ENCODE results near the gene LAP3.

The LAP3 gene

GRCh38 chr4:17636696-17637622, 60.0 kb downstream of the LAP3 start:
- peaks cover 20% of the 10 kb centered on the region for H3K36me3 ChIP-seq (ENCODE audit: control insufficient read depth, insufficient read depth, low read length)
- no peaks in the 10 kb centered on the region for H3K4me1 ChIP-seq (ENCODE audit: control insufficient read depth, insufficient read depth, low read length)
- H3K27me3 ChIP-seq (ENCODE audit: control insufficient read depth, insufficient read depth, low read length, poor library complexity, severe bottlenecking), result no peaks in the 10 kb centered on the region
- no peaks in the 10 kb centered on the region for H3K9me3 ChIP-seq (ENCODE audit: control insufficient read depth, low read length)
- no peak overlapping the region for H3K4me3 ChIP-seq (ENCODE audit: insufficient read depth, low read depth, low read length)
- WGBS, 2 experiments, result 55 to 58% methylated on average over 32 of the region's 32 CpGs
- no peak overlapping the region for H3K27ac ChIP-seq (ENCODE audit: insufficient read depth, low read depth, low read length, poor library complexity, severe bottlenecking)

- H3K27me3 ChIP-seq (ENCODE audit: control insufficient read depth, insufficient read depth, low read length, poor library complexity, severe bottlenecking), result no peaks in the 10 kb centered on the region
- no peaks in the 10 kb centered on the region for H3K9me3 ChIP-seq (ENCODE audit: control insufficient read depth, low read length)
- WGBS, 2 experiments, result 89% methylated on average over 7 of the region's 7 CpGs
- no peak overlapping the region for H3K27ac ChIP-seq (ENCODE audit: insufficient read depth, low read depth, low read length, poor library complexity, severe bottlenecking)
- no peak overlapping the region for H3K4me3 ChIP-seq (ENCODE audit: insufficient read depth, low read depth, low read length)
- no peaks in the 10 kb centered on the region for H3K4me1 ChIP-seq (ENCODE audit: control insufficient read depth, insufficient read depth, low read length)
- H3K36me3 ChIP-seq (ENCODE audit: control insufficient read depth, insufficient read depth, low read length), result peaks cover 15% of the 10 kb centered on the region
Observed at GRCh38 chr4:17639136-17639535, 62.1 kb downstream of the LAP3 start.

- no peaks in the 10 kb centered on the region for H3K27me3 ChIP-seq (ENCODE audit: control insufficient read depth, insufficient read depth, low read length, poor library complexity, severe bottlenecking)
- H3K4me3 ChIP-seq (ENCODE audit: insufficient read depth, low read depth, low read length), result no peak overlapping the region
- H3K9me3 ChIP-seq (ENCODE audit: control insufficient read depth, low read length), result no peaks in the 10 kb centered on the region
- no peak overlapping the region for H3K27ac ChIP-seq (ENCODE audit: insufficient read depth, low read depth, low read length, poor library complexity, severe bottlenecking)
- peaks cover 6% of the 10 kb centered on the region for H3K36me3 ChIP-seq (ENCODE audit: control insufficient read depth, insufficient read depth, low read length)
- WGBS, 2 experiments, result 85 to 93% methylated on average over 1 of the region's 1 CpG
- no peaks in the 10 kb centered on the region for H3K4me1 ChIP-seq (ENCODE audit: control insufficient read depth, insufficient read depth, low read length)
Observed at GRCh38 chr4:17642398-17642783, 65.4 kb downstream of the LAP3 start.

- Histone ChIP-seq H3K4me1 (ENCODE audit: control insufficient read depth, insufficient read depth, low read length) (no peaks in the 10 kb centered on the region), H3K4me3 (ENCODE audit: insufficient read depth, low read depth, low read length) (no peak overlapping the region), H3K36me3 (ENCODE audit: control insufficient read depth, insufficient read depth, low read length) (peaks cover 6% of the 10 kb centered on the region), H3K27ac (ENCODE audit: insufficient read depth, low read depth, low read length, poor library complexity, severe bottlenecking) (no peak overlapping the region), H3K27me3 (ENCODE audit: control insufficient read depth, insufficient read depth, low read length, poor library complexity, severe bottlenecking) (no peaks in the 10 kb centered on the region), H3K9me3 (ENCODE audit: control insufficient read depth, low read length) (no peaks in the 10 kb centered on the region)
- 85 to 90% methylated on average over 3 of the region's 3 CpGs for WGBS, 2 experiments
Observed at GRCh38 chr4:17646693-17647092, 69.7 kb downstream of the LAP3 start.

GRCh38 chr4:17647176-17647806, 70.3 kb downstream of the LAP3 start:
- Histone ChIP-seq H3K27ac (ENCODE audit: insufficient read depth, low read depth, low read length, poor library complexity, severe bottlenecking) (no peak overlapping the region), H3K9me3 (ENCODE audit: control insufficient read depth, low read length) (no peaks in the 10 kb centered on the region), H3K4me1 (ENCODE audit: control insufficient read depth, insufficient read depth, low read length) (no peaks in the 10 kb centered on the region), H3K27me3 (ENCODE audit: control insufficient read depth, insufficient read depth, low read length, poor library complexity, severe bottlenecking) (no peaks in the 10 kb centered on the region), H3K4me3 (ENCODE audit: insufficient read depth, low read depth, low read length) (no peak overlapping the region), H3K36me3 (ENCODE audit: control insufficient read depth, insufficient read depth, low read length) (peaks cover 4% of the 10 kb centered on the region)
- WGBS, 2 experiments, result 89 to 94% methylated on average over 9 of the region's 9 CpGs

- no peak overlapping the region for H3K4me3 ChIP-seq (ENCODE audit: insufficient read depth, low read depth, low read length)
- no peak overlapping the region for H3K27ac ChIP-seq (ENCODE audit: insufficient read depth, low read depth, low read length, poor library complexity, severe bottlenecking)
- WGBS, 2 experiments, result 84 to 89% methylated on average over 5 of the region's 5 CpGs
- H3K9me3 ChIP-seq (ENCODE audit: control insufficient read depth, low read length), result no peaks in the 10 kb centered on the region
- H3K27me3 ChIP-seq (ENCODE audit: control insufficient read depth, insufficient read depth, low read length, poor library complexity, severe bottlenecking), result no peaks in the 10 kb centered on the region
- no peaks in the 10 kb centered on the region for H3K36me3 ChIP-seq (ENCODE audit: control insufficient read depth, insufficient read depth, low read length)
- H3K4me1 ChIP-seq (ENCODE audit: control insufficient read depth, insufficient read depth, low read length), result no peaks in the 10 kb centered on the region
Observed at GRCh38 chr4:17647927-17648326, 70.9 kb downstream of the LAP3 start.

- no peaks in the 10 kb centered on the region for H3K36me3 ChIP-seq (ENCODE audit: control insufficient read depth, insufficient read depth, low read length)
- 97 to 98% methylated on average over 2 of the region's 2 CpGs for WGBS, 2 experiments
- no peak overlapping the region for H3K4me3 ChIP-seq (ENCODE audit: insufficient read depth, low read depth, low read length)
- no peaks in the 10 kb centered on the region for H3K27me3 ChIP-seq (ENCODE audit: control insufficient read depth, insufficient read depth, low read length, poor library complexity, severe bottlenecking)
- H3K27ac ChIP-seq (ENCODE audit: insufficient read depth, low read depth, low read length, poor library complexity, severe bottlenecking), result no peak overlapping the region
- H3K9me3 ChIP-seq (ENCODE audit: control insufficient read depth, low read length), result no peaks in the 10 kb centered on the region
- H3K4me1 ChIP-seq (ENCODE audit: control insufficient read depth, insufficient read depth, low read length), result no peaks in the 10 kb centered on the region
Observed at GRCh38 chr4:17650406-17650805, 73.4 kb downstream of the LAP3 start.

GRCh38 chr4:17654701-17655100, 77.7 kb downstream of the LAP3 start:
- Histone ChIP-seq H3K27me3 (ENCODE audit: control insufficient read depth, insufficient read depth, low read length, poor library complexity, severe bottlenecking) (no peaks in the 10 kb centered on the region), H3K9me3 (ENCODE audit: control insufficient read depth, low read length) (no peaks in the 10 kb centered on the region), H3K4me1 (ENCODE audit: control insufficient read depth, insufficient read depth, low read length) (no peaks in the 10 kb centered on the region), H3K27ac (ENCODE audit: insufficient read depth, low read depth, low read length, poor library complexity, severe bottlenecking) (no peak overlapping the region), H3K36me3 (ENCODE audit: control insufficient read depth, insufficient read depth, low read length) (no peaks in the 10 kb centered on the region), H3K4me3 (ENCODE audit: insufficient read depth, low read depth, low read length) (no peak overlapping the region)
- 84 to 85% methylated on average over 8 of the region's 8 CpGs for WGBS, 2 experiments

GRCh38 chr4:17657090-17657489, 80.1 kb downstream of the LAP3 start:
- no peaks in the 10 kb centered on the region for H3K4me1 ChIP-seq (ENCODE audit: control insufficient read depth, insufficient read depth, low read length)
- H3K36me3 ChIP-seq (ENCODE audit: control insufficient read depth, insufficient read depth, low read length), result no peaks in the 10 kb centered on the region
- no peak overlapping the region for H3K27ac ChIP-seq (ENCODE audit: insufficient read depth, low read depth, low read length, poor library complexity, severe bottlenecking)
- no peak overlapping the region for H3K4me3 ChIP-seq (ENCODE audit: insufficient read depth, low read depth, low read length)
- H3K27me3 ChIP-seq (ENCODE audit: control insufficient read depth, insufficient read depth, low read length, poor library complexity, severe bottlenecking), result no peaks in the 10 kb centered on the region
- WGBS, 2 experiments, result 88 to 92% methylated on average over 1 of the region's 1 CpG
- H3K9me3 ChIP-seq (ENCODE audit: control insufficient read depth, low read length), result no peaks in the 10 kb centered on the region
